Inferior parietal cortex (tissue), 1 donor: ENCODE results near the gene TGFB3.
"Not testable (repeated sequence)": the region's sequence is repeated elsewhere in the genome, so short reads cannot be mapped to it uniquely, and the experiment has no call there.

Source experiments
- DNase-seq: peaks from one replicate; pipeline ENCODE4 v3.0.0-alpha.2; 2016; ENCODE audit errors: extremely low spot score

Gene TGFB3

GRCh38 chr14:75981426-75982265, at the start of gene TGFB3:
Gene TGFB3, minus strand, starts transcription at chr14:75981995. Its CDS starts 1,102 bp downstream, at chr14:75980893.
- DNase-seq: peak; percentile 66

GRCh38 chr14:76024211-76024907, 42.6 kb upstream of the TGFB3 start:
- DNase-seq: no peak

- no peak for DNase-seq
Measured at GRCh38 chr14:76023757-76024156, 42.0 kb upstream of the TGFB3 start.

GRCh38 chr14:76022991-76023390, 41.2 kb upstream of the TGFB3 start:
- no peak for DNase-seq

GRCh38 chr14:76019676-76020075, 37.9 kb upstream of the TGFB3 start:
- no peak for DNase-seq

GRCh38 chr14:76015668-76016067, 33.9 kb upstream of the TGFB3 start:
- no peak for DNase-seq

- no peak for DNase-seq
Measured at GRCh38 chr14:76015191-76015590, 33.4 kb upstream of the TGFB3 start.

DNA sequence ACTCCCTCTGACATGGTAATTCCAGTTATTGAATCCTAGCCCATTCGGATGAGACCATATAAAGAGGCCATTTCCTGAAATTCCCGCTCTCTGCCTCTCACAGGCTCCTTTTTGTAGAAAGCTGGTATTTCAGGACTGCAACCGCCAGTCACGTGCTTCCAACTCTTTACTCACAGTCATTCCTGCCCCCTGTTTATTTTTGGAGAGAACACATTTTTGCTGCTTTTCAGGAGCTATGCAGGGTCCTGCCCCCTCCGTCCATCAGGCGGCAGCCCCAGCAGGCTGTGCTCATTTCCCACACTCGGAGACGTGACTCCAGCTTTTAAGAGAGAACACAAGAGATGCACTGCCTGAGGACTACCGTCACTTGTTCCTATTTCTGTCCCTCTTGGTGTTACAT, 30.6 kb upstream of the TGFB3 start:
- no peak for DNase-seq

DNA sequence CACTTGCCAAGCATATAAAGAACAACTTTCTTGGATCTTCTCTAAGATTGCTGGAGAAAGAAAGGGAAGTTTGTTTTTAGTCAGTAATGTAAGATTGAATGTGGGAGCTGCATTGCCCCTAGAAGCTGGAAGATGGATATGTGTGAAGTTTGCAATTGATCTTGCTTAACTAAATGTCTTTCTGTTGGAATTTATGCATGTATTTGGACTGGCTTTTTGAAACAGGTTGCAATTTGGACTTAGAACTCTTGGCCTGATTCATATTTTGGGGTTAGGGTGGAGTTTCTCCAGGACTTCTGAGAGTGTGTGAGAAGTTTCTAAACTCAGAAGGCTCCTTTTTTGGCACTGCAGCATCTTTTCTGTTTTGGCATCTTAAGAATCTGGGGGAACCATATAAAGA, 30.1 kb upstream of the TGFB3 start:
- DNase-seq: no peak

DNA sequence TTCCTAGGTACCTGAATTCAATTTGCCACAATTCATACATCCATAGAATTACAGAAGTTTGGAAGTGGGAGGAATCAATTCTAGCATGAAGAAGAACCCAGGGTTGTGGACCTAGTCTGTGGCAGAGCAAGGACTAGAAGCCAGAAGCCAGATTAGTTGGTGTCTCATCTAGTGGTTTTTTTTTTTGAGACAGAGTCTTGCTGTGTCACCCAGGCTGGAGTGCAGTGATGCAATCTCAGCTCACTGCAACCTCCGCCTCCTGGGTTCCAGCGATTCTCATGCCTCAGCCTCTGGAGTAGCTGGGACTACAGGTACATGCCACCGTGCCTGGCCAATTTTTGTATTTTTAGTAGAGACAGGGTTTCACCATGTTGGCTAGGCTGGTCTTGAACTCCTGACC, 27.8 kb upstream of the TGFB3 start:
- not testable (repeated sequence) for DNase-seq

DNA sequence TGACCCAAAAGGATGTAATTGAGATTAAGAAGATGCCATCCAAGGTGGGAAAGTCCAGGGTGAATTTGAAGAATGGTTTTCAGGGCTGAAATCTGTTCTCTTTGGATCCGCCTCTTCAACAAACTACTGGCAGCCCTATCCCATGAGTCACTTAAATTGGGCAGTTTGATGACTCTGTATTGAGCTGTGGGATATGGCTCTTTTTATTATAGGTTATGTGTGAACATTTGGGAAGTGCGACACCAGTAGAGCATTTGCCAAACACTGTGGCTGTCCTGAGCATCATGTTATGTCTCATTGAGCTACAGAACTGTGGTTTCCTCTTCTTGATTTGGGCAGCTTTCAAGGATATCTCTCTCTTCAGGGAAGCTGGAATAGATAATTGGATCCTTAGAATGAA, 26.1 kb upstream of the TGFB3 start:
- no peak for DNase-seq

- no peak for DNase-seq
Measured at GRCh38 chr14:76007379-76007778, 25.6 kb upstream of the TGFB3 start.

GRCh38 chr14:76006253-76006652, 24.5 kb upstream of the TGFB3 start:
- no peak for DNase-seq

DNA sequence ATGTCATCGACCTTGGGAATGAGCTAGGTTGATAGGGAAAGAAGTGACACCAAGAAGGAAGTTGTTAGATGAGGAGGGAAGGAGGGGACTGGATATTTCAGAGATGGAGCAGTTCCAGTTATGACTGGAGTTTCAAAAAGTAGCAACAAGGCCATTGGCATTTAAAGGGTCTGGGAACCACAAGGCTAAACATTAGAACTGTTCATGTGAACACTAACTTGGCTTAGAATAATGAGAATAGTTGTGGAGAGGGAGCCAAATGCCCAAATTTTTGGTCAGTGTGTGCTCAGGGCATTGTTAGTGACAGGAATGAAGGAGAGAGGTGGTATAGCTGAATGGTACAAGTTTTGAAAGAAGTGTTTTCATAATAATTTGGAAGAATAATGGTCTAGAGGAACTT, 20.6 kb upstream of the TGFB3 start:
- DNase-seq: no peak

- DNase-seq: no peak
Measured at GRCh38 chr14:75999511-76000190, 17.9 kb upstream of the TGFB3 start.

- DNase-seq: no peak
Measured at GRCh38 chr14:75996488-75996887, 14.7 kb upstream of the TGFB3 start.

GRCh38 chr14:75995372-75996041, 13.7 kb upstream of the TGFB3 start:
- no peak for DNase-seq

DNA sequence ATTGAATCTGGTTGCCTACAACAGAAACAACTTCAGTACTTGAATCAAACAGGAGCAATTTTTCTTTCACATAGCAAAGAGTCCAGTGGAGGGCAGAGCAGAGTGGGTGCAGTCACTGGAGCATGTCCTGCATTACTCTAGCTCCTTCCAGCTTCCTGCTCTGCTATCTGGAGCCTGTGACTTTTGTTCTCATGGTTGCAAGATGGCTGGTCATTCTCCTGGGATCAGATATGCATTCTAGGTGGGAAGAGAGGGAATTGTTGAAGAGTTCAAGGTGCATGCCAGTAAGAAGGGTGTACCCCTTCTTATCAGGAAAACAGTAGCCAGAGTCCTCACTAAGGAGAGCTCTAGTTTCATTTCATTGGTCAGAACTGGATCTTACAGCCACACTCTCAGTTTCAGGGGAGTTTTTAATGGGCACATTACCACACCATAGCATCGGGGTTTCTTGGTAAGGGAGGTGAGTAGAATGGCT, 11.8 kb upstream of the TGFB3 start:
- DNase-seq: no peak

DNA sequence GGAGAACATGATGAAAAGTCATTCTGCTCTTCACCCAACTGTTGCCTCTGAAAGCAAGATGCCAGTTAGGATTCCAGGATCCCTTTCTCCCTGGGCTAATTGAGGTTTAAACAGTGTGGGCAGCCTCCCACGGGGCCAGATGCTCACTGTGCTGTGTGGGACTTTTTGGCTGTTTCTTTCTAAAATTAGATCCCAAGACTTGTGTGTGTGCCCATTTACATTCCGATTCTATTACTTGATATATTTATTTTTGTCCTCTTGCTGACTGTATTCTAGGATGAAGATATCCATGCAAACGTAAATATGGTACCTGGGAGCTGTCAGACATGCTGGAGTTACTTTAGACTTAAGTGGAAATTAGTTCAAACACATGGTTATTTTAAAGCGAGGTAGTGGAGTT, 10.0 kb upstream of the TGFB3 start:
- no peak for DNase-seq

GRCh38 chr14:75990297-75990696, 8.5 kb upstream of the TGFB3 start:
- no peak for DNase-seq

GRCh38 chr14:75989134-75989533, 7.3 kb upstream of the TGFB3 start:
- DNase-seq: no peak
